GM18870 (cell line): ENCODE measurements around the gene PLIN4.
A peak's percentile ranks its signal among the peaks of the same experiment; 100 is the strongest.

Experiments
- ATAC-seq: cut with Tn5 transposase; IDR thresholded peaks from one replicate; pipeline ENCODE4 v1.9.1; 2021; ENCODE audit warnings: moderate library complexity; ENCODE audit not compliant: unreplicated experiment

The PLIN4 gene

GRCh38 chr19:4493929-4494690 lies 24.2 kb downstream of the PLIN4 start:
- ATAC-seq: no peak

GRCh38 chr19:4493104-4493928 lies 25.0 kb downstream of the PLIN4 start:
- ATAC-seq: no peak

- ATAC-seq: no peak
Measured at GRCh38 chr19:4492337-4493103, 25.8 kb downstream of the PLIN4 start.

GRCh38 chr19:4491446-4491845 lies 26.8 kb downstream of the PLIN4 start:
- ATAC-seq: no peak

GRCh38 chr19:4488496-4488895 lies 29.8 kb downstream of the PLIN4 start:
- no peak for ATAC-seq

GRCh38 chr19:4487572-4487971 lies 30.7 kb downstream of the PLIN4 start:
- no peak for ATAC-seq

GRCh38 chr19:4483385-4483784 lies 34.9 kb downstream of the PLIN4 start:
- ATAC-seq: no peak

- no peak for ATAC-seq
Measured at GRCh38 chr19:4482721-4483364, 35.4 kb downstream of the PLIN4 start.

- no peak for ATAC-seq
Measured at GRCh38 chr19:4477034-4477801, 41.1 kb downstream of the PLIN4 start.

GRCh38 chr19:4474514-4475022 lies 43.7 kb downstream of the PLIN4 start:
- ATAC-seq: no peak

- no peak for ATAC-seq
Measured at GRCh38 chr19:4473763-4474513, 44.3 kb downstream of the PLIN4 start.

GRCh38 chr19:4473011-4473762 lies 45.1 kb downstream of the PLIN4 start:
- no peak for ATAC-seq

GRCh38 chr19:4472174-4472974 lies 45.9 kb downstream of the PLIN4 start, which contains the start of gene HDGFL2:
HDGFL2 (plus strand) TSS chr19:4472297; CDS start chr19:4472351, 54 bp downstream.
- ATAC-seq: no peak

GRCh38 chr19:4471403-4472173 lies 46.7 kb downstream of the PLIN4 start:
- peak; percentile 93 for ATAC-seq

GRCh38 chr19:4467835-4468234 lies 50.5 kb downstream of the PLIN4 start:
- no peak for ATAC-seq

- ATAC-seq: no peak
Measured at GRCh38 chr19:4464815-4465581, 53.3 kb downstream of the PLIN4 start.
